SU-DHL-6 (cell line): ENCODE data around the gene GPRC5A.

Experiments used
- EZH2phosphoT487 ChIP-seq: fragments of 200-600 bp; sonication (generic), shearing (Covaris generic); conservative IDR thresholded peaks from 2 replicates; pipeline ENCODE4 v1.6.1; 2018; ENCODE audit warnings: mild to moderate bottlenecking, antibody characterized with exemption, low read length, moderate library complexity, mixed read lengths
- TF ChIP-seq, protein P1 (sequence below): fragments of 200-600 bp; sonication (generic); IDR thresholded peaks from one replicate; pipeline ENCODE4 v1.5.1; 2017; ENCODE audit warnings: antibody characterized with exemption, mild to moderate bottlenecking, low read length, moderate library complexity; ENCODE audit not compliant: insufficient read depth, poor library complexity, severe bottlenecking

DNA sequence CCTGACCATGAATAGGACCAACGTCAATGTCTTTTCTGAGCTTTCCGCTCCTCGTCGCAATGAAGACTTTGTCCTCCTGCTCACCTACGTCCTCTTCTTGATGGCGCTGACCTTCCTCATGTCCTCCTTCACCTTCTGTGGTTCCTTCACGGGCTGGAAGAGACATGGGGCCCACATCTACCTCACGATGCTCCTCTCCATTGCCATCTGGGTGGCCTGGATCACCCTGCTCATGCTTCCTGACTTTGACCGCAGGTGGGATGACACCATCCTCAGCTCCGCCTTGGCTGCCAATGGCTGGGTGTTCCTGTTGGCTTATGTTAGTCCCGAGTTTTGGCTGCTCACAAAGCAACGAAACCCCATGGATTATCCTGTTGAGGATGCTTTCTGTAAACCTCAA is 17.3 kb downstream of the GPRC5A start:
- TF ChIP-seq, protein P1, sequence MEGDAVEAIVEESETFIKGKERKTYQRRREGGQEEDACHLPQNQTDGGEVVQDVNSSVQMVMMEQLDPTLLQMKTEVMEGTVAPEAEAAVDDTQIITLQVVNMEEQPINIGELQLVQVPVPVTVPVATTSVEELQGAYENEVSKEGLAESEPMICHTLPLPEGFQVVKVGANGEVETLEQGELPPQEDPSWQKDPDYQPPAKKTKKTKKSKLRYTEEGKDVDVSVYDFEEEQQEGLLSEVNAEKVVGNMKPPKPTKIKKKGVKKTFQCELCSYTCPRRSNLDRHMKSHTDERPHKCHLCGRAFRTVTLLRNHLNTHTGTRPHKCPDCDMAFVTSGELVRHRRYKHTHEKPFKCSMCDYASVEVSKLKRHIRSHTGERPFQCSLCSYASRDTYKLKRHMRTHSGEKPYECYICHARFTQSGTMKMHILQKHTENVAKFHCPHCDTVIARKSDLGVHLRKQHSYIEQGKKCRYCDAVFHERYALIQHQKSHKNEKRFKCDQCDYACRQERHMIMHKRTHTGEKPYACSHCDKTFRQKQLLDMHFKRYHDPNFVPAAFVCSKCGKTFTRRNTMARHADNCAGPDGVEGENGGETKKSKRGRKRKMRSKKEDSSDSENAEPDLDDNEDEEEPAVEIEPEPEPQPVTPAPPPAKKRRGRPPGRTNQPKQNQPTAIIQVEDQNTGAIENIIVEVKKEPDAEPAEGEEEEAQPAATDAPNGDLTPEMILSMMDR: no peak
- no peak for TF ChIP-seq EZH2phosphoT487
